Mesodermal cell (in vitro differentiated cells): ENCODE data around the gene NCKAP5.
"Not testable (repeated sequence)": the region's sequence is repeated elsewhere in the genome, so short reads cannot be mapped to it uniquely, and the experiment has no call there.

Experiments
- H3K27ac ChIP-seq: 2 replicates; pipeline ENCODE4 v1.7.0; 2013; ENCODE audit warnings: mild to moderate bottlenecking, low read depth, low read length, moderate library complexity; ENCODE audit not compliant: severe bottlenecking
- H3K36me3 ChIP-seq: 2 replicates; pipeline ENCODE4 v1.7.1; 2013; ENCODE audit warnings: mild to moderate bottlenecking, low read length, moderate library complexity; ENCODE audit not compliant: control insufficient read depth, insufficient read depth
- H3K4me1 ChIP-seq: one replicate; pipeline ENCODE4 v1.7.1; 2013; ENCODE audit warnings: mild to moderate bottlenecking, low read length; ENCODE audit not compliant: insufficient read depth, control insufficient read depth, poor library complexity, severe bottlenecking
- H3K4me3 ChIP-seq: 2 replicates; pipeline ENCODE4 v1.7.0; 2013; ENCODE audit warnings: low read length, control low read depth, mild to moderate bottlenecking; ENCODE audit not compliant: insufficient read depth, poor library complexity, severe bottlenecking; ENCODE audit errors: extremely low read depth
- H3K9me3 ChIP-seq: 2 replicates; pipeline ENCODE4 v1.7.1; 2013; ENCODE audit warnings: mild to moderate bottlenecking, low read length, moderate library complexity; ENCODE audit not compliant: control insufficient read depth
- WGBS, 2 experiments: methylation state at CpG; one replicate each; pipeline ENCODE4 v1.1.5; 2013; ENCODE audit warnings: missing lambda C conversion rate in 2 of 2; ENCODE audit not compliant: insufficient coverage in 2 of 2; 5-methylcytosine and 5-hydroxymethylcytosine counted together

The NCKAP5 gene

GRCh38 chr2:132825601-132826000 lies 742.7 kb downstream of the NCKAP5 start:
- no peak overlapping the region for H3K27ac ChIP-seq
- no peak overlapping the region for H3K4me3 ChIP-seq
- no peaks in the 10 kb centered on the region for H3K9me3 ChIP-seq
- no CpG with 5 or more reads among the region's 2 CpGs for WGBS, 2 experiments
- H3K36me3 ChIP-seq = no peaks in the 10 kb centered on the region
- peaks cover 18% of the 10 kb centered on the region for H3K4me1 ChIP-seq

GRCh38 chr2:132824716-132825115 lies 743.5 kb downstream of the NCKAP5 start:
- no peak overlapping the region for H3K27ac ChIP-seq

GRCh38 chr2:132816234-132816633 lies 752.0 kb downstream of the NCKAP5 start:
- H3K9me3 ChIP-seq = no peaks in the 10 kb centered on the region
- WGBS, 2 experiments = 73 to 84% methylated on average over 4 to 5 of the region's 7 CpGs
- H3K4me1 ChIP-seq = peaks cover 3% of the 10 kb centered on the region
- H3K36me3 ChIP-seq = no peaks in the 10 kb centered on the region
- no peak overlapping the region for H3K4me3 ChIP-seq
- no peak overlapping the region for H3K27ac ChIP-seq

More at GRCh38 chr2:132824716-132825115, 743.5 kb downstream of the NCKAP5 start:
- peaks cover 10% of the 10 kb centered on the region for H3K4me1 ChIP-seq
- no peaks in the 10 kb centered on the region for H3K36me3 ChIP-seq
- no peaks in the 10 kb centered on the region for H3K9me3 ChIP-seq
- H3K4me3 ChIP-seq = no peak overlapping the region

- H3K27ac ChIP-seq = no peak overlapping the region
- peaks cover 6% of the 10 kb centered on the region for H3K9me3 ChIP-seq
- H3K4me1 ChIP-seq = peaks cover 3% of the 10 kb centered on the region
- WGBS, 2 experiments = 100% methylated on average over 2 of the region's 2 CpGs
- H3K36me3 ChIP-seq = no peaks in the 10 kb centered on the region
- H3K4me3 ChIP-seq = no peak overlapping the region
Measured at GRCh38 chr2:132815516-132815915, 752.7 kb downstream of the NCKAP5 start.

GRCh38 chr2:132814651-132815050 lies 753.6 kb downstream of the NCKAP5 start:
- Histone ChIP-seq H3K4me1 (peaks cover 3% of the 10 kb centered on the region), H3K27ac (peak overlapping the region; percentile 58), H3K9me3 (peaks cover 7% of the 10 kb centered on the region), H3K36me3 (no peaks in the 10 kb centered on the region), H3K4me3 (no peak overlapping the region)
- WGBS, 2 experiments = 60 to 92% methylated on average over 1 to 2 of the region's 3 CpGs

GRCh38 chr2:132813422-132813821 lies 754.8 kb downstream of the NCKAP5 start:
- WGBS, 2 experiments = 100% methylated on average over 1 of the region's 2 CpGs
- H3K36me3 ChIP-seq = no peaks in the 10 kb centered on the region

GRCh38 chr2:132811148-132811915 lies 756.9 kb downstream of the NCKAP5 start:
- Histone ChIP-seq H3K27ac (no peak overlapping the region), H3K4me3 (no peak overlapping the region), H3K36me3 (no peaks in the 10 kb centered on the region), H3K9me3 (peaks cover 20% of the 10 kb centered on the region), H3K4me1 (peaks cover 3% of the 10 kb centered on the region)
- 42 to 75% methylated on average over 2 to 5 of the region's 9 CpGs for WGBS, 2 experiments

More at GRCh38 chr2:132813422-132813821, 754.8 kb downstream of the NCKAP5 start:
- Histone ChIP-seq H3K4me3 (no peak overlapping the region), H3K4me1 (peaks cover 3% of the 10 kb centered on the region), H3K27ac (no peak overlapping the region), H3K9me3 (peaks cover 7% of the 10 kb centered on the region)

GRCh38 chr2:132809962-132810361 lies 758.3 kb downstream of the NCKAP5 start:
- H3K27ac ChIP-seq, H3K4me3 ChIP-seq, H3K4me1 ChIP-seq, H3K36me3 ChIP-seq: not testable (repeated sequence)
- H3K9me3 ChIP-seq = peaks cover 26% of the 10 kb centered on the region
- WGBS, 2 experiments = 80% methylated on average over 1 of the region's 1 CpG; no CpG with 5 or more reads in 1 of the 2 experiments

- peaks cover 15% of the 10 kb centered on the region for H3K4me1 ChIP-seq
- H3K27ac ChIP-seq = peak overlapping the region; percentile 72
- H3K9me3 ChIP-seq = peaks cover 19% of the 10 kb centered on the region
- WGBS, 2 experiments = 46 to 58% methylated on average over 2 to 3 of the region's 4 CpGs
- no peaks in the 10 kb centered on the region for H3K36me3 ChIP-seq
- no peak overlapping the region for H3K4me3 ChIP-seq
Measured at GRCh38 chr2:132804051-132804450, 764.2 kb downstream of the NCKAP5 start.

- Histone ChIP-seq H3K4me3 (no peak overlapping the region), H3K27ac (no peak overlapping the region), H3K4me1 (peaks cover 9% of the 10 kb centered on the region), H3K36me3 (no peaks in the 10 kb centered on the region), H3K9me3 (no peaks in the 10 kb centered on the region)
Measured at GRCh38 chr2:132798341-132798740, 769.9 kb downstream of the NCKAP5 start.

GRCh38 chr2:132797556-132797955 lies 770.7 kb downstream of the NCKAP5 start:
- Histone ChIP-seq H3K36me3 (no peaks in the 10 kb centered on the region), H3K4me3 (no peak overlapping the region), H3K27ac (no peak overlapping the region), H3K4me1 (peaks cover 9% of the 10 kb centered on the region), H3K9me3 (no peaks in the 10 kb centered on the region)
- 84 to 100% methylated on average over 1 to 3 of the region's 3 CpGs for WGBS, 2 experiments
